Measurements from ENCODE around the gene CDHR1. TPM values are rescaled to one million over a fixed set of nuclear protein-coding genes. Genes with fewer than 3 reads are reported as not detected.

The CDHR1 gene
- total RNA-seq, 1 donor from 2014 or later, result under 0.01 TPM

- DNase-seq (ENCODE audit: low read depth in 2 of 2), result no peak
Measured at GRCh38 chr10:84226616-84227015, 32.3 kb downstream of the CDHR1 start.

GRCh38 chr10:84227810-84228209, 33.5 kb downstream of the CDHR1 start:
- DNase-seq (ENCODE audit: low read depth in 2 of 2), result no peak

- no peak for DNase-seq (ENCODE audit: low read depth in 2 of 2)
Measured at GRCh38 chr10:84230359-84230758, 36.0 kb downstream of the CDHR1 start.

- DNase-seq (ENCODE audit: low read depth in 2 of 2), result no peak
Measured at GRCh38 chr10:84232376-84232775, 38.0 kb downstream of the CDHR1 start.

- DNase-seq (ENCODE audit: low read depth in 2 of 2), result no peak
Measured at GRCh38 chr10:84233940-84234339, 39.6 kb downstream of the CDHR1 start.

- DNase-seq (ENCODE audit: low read depth in 2 of 2), result no peak
Measured at GRCh38 chr10:84234479-84234878, 40.1 kb downstream of the CDHR1 start.

GRCh38 chr10:84235096-84235495, 40.8 kb downstream of the CDHR1 start:
- DNase-seq (ENCODE audit: low read depth in 2 of 2), result no peak

GRCh38 chr10:84236807-84237198, 42.5 kb downstream of the CDHR1 start:
- DNase-seq (ENCODE audit: low read depth in 2 of 2), result no peak

GRCh38 chr10:84237199-84238051, 43.1 kb downstream of the CDHR1 start:
- no peak for DNase-seq (ENCODE audit: low read depth in 2 of 2)

- no peak for DNase-seq (ENCODE audit: low read depth in 2 of 2)
Measured at GRCh38 chr10:84238909-84239308, 44.6 kb downstream of the CDHR1 start.

- no peak for DNase-seq (ENCODE audit: low read depth in 2 of 2)
Measured at GRCh38 chr10:84241185-84241790, 47.0 kb downstream of the CDHR1 start, which contains the start of gene LRIT1. LRIT1 (minus strand) TSS chr10:84241546; CDS start chr10:84241439, 107 bp downstream.

GRCh38 chr10:84243759-84244158, 49.4 kb downstream of the CDHR1 start:
- no peak for DNase-seq (ENCODE audit: low read depth in 2 of 2)

GRCh38 chr10:84244651-84245270, 50.4 kb downstream of the CDHR1 start, which contains the start of gene RGR:
RGR (plus strand) TSS chr10:84245053; CDS start chr10:84245091, 38 bp downstream.
- no peak for DNase-seq (ENCODE audit: low read depth in 2 of 2)

- DNase-seq (ENCODE audit: low read depth in 2 of 2), result no peak
Measured at GRCh38 chr10:84247496-84247895, 53.2 kb downstream of the CDHR1 start.

GRCh38 chr10:84248794-84249193, 54.5 kb downstream of the CDHR1 start:
- no peak for DNase-seq (ENCODE audit: low read depth in 2 of 2)

- no peak for DNase-seq (ENCODE audit: low read depth in 2 of 2)
Measured at GRCh38 chr10:84254552-84255478, 60.5 kb downstream of the CDHR1 start.

GRCh38 chr10:84256510-84257342, 62.4 kb downstream of the CDHR1 start:
- DNase-seq (ENCODE audit: low read depth in 2 of 2), result peak; percentile 45 to 51

GRCh38 chr10:84257343-84258020, 63.1 kb downstream of the CDHR1 start:
- DNase-seq (ENCODE audit: low read depth in 2 of 2), result no peak

- DNase-seq (ENCODE audit: low read depth in 2 of 2), result no peak
Measured at GRCh38 chr10:84258034-84258695, 63.8 kb downstream of the CDHR1 start.
